HEK293 (cell line): ENCODE measurements around the gene PNPO.

Source experiments
- CTCF ChIP-seq: fragments of 450-650 bp; formaldehyde crosslinking; IDR thresholded peaks from 2 replicates; pipeline ENCODE4 v1.5.1; 2016; ENCODE audit warnings: missing biosample characterization, missing genetic modification characterization
- ZBTB11 ChIP-seq: fragments of 450-650 bp; formaldehyde crosslinking; conservative IDR thresholded peaks from 2 replicates; pipeline ENCODE4 v1.5.1; 2016; ENCODE audit warnings: low read depth, missing biosample characterization, missing genetic modification characterization
- ZNF341 ChIP-seq: fragments of 450-650 bp; formaldehyde crosslinking; IDR thresholded peaks from 2 replicates; pipeline ENCODE4; 2016; ENCODE audit warnings: low read depth, missing biosample characterization, missing genetic modification characterization
- ZNF624 ChIP-seq: fragments of 450-650 bp; formaldehyde crosslinking; IDR thresholded peaks from 2 replicates; pipeline ENCODE4 v1.5.1; 2017; ENCODE audit warnings: missing biosample characterization, missing genetic modification characterization
- ZNF768 ChIP-seq: fragments of 450-650 bp; formaldehyde crosslinking; IDR thresholded peaks from 2 replicates; pipeline ENCODE4 v1.5.1; 2018; ENCODE audit warnings: missing biosample characterization, mild to moderate bottlenecking, missing genetic modification characterization
- ZNF777 ChIP-seq: fragments of 450-650 bp; formaldehyde crosslinking; IDR thresholded peaks from 2 replicates; pipeline ENCODE4 v1.5.1; 2017; ENCODE audit warnings: missing biosample characterization, missing genetic modification characterization, borderline replicate concordance

GRCh38 chr17:47957591-47958490, 16.5 kb downstream of the PNPO start, which contains the start of gene PRR15L:
- TF ChIP-seq ZBTB11 (tag by site-specific recombination) (no peak), ZNF777 (tag by site-specific recombination) (no peak), ZNF768 (tag by site-specific recombination) (no peak), CTCF (tag by site-specific recombination) (no peak), ZNF624 (no peak), ZNF341 (no peak)
